HepG2 (cell line): Measurements from ENCODE around the gene MKRN1. TPM values are rescaled to one million over a fixed set of nuclear protein-coding genes. Genes with fewer than 3 reads are reported as not detected.
"Not testable (repeated sequence)": the region's sequence is repeated elsewhere in the genome, so short reads cannot be mapped to it uniquely, and the experiment has no call there.

Experiments used
- ATAC-seq: fragments of 200-7000 bp; cut with Tn5 transposase; 3 replicates; pipeline ENCODE4 v1.9.1; 2020; ENCODE audit warnings: mild to moderate bottlenecking, moderate library complexity
- BruUV-seq: library from RNA; stranded (reverse); fragments of 400-500 nt; replicated peaks from 2 replicates; lab custom pipeline; 2021; lab: Mats Ljungman, UMichigan
- CTCF ChIA-PET: fragments of 300-600 bp; formaldehyde crosslinking; extraction: SDS; loops from one replicate; lab custom pipeline; 2021; ENCODE audit warnings: low total read pairs, inconsistent platforms, low intra/inter-chr PET ratio; lab: Yijun Ruan, JAX
- POLR2A ChIA-PET: fragments of 350-600 bp; sonication (Branson Sonifier 250); formaldehyde crosslinking; loops from one replicate; lab custom pipeline; 2020; ENCODE audit warnings: antibody characterized with exemption, inconsistent platforms; lab: Yijun Ruan, JAX
- DNase-seq: peaks from one replicate; pipeline ENCODE4 v3.0.0-alpha.2; 2015; ENCODE audit warnings: low spot score
- FAIRE-seq: peaks from 3 replicates; lab custom pipeline; 2011; peaks lifted over from hg19 to GRCh38; lab: Jason Lieb, UNC
- H2AFZ ChIP-seq: one replicate; pipeline ENCODE4 v1.6.1; 2011; ENCODE audit warnings: low read length, inconsistent platforms
- H3K27ac ChIP-seq: fragments of 300-600 bp; 3 replicates; pipeline ENCODE4 v1.8.0; 2011; ENCODE audit warnings: mixed run types, mild to moderate bottlenecking, mixed read lengths, low read length, inconsistent platforms; ENCODE audit not compliant: insufficient read depth; ENCODE audit errors: extremely low read length
- H3K27me3 ChIP-seq, 2 experiments: fragments of 200-600 bp in 1 of 2; 2 replicates in 1 of 2; 3 replicates in 1 of 2; pipeline versions ENCODE4 v1.6.0 to v1.8.0; 2011; ENCODE audit warnings: low read length in 2 of 2, mild to moderate bottlenecking in 2 of 2, moderate library complexity in 2 of 2, inconsistent platforms in 1 of 2; ENCODE audit not compliant: insufficient read depth in 2 of 2, control insufficient read depth in 1 of 2
- H3K36me3 ChIP-seq, 2 experiments: fragments of 200-600 bp in 1 of 2; replicated peaks in 1 of 2; 2 replicates in 1 of 2; 3 replicates in 1 of 2; pipeline versions ENCODE4 v1.5.1 to v1.8.0; 2011; ENCODE audit warnings: low read length in 2 of 2, inconsistent platforms in 1 of 2; ENCODE audit not compliant: insufficient read depth in 2 of 2, control insufficient read depth in 1 of 2
- H3K4me1 ChIP-seq: 2 replicates; pipeline ENCODE4 v1.5.1; 2012; ENCODE audit warnings: low read length, inconsistent platforms; ENCODE audit not compliant: insufficient read depth
- H3K4me2 ChIP-seq: 2 replicates; pipeline ENCODE4 v1.6.0; 2011; ENCODE audit warnings: low read depth, low read length, inconsistent platforms
- H3K4me3 ChIP-seq, 3 experiments: fragments of 200-600 bp in 1 of 3; sonication (generic), shearing (Covaris generic) in 1 of 3; replicated peaks in 1 of 3; 2 replicates each; pipeline ENCODE4 v1.5.1; 2011 to 2016; ENCODE audit warnings: low read length in 3 of 3, inconsistent platforms in 2 of 3, low read depth in 2 of 3, mild to moderate bottlenecking in 2 of 3, control low read depth in 1 of 3, mixed read lengths in 1 of 3; ENCODE audit not compliant: insufficient read depth in 1 of 3
- H3K79me2 ChIP-seq: one replicate; pipeline ENCODE4 v1.6.1; 2011; ENCODE audit warnings: low read length, inconsistent platforms; ENCODE audit not compliant: insufficient read depth
- H3K9ac ChIP-seq: 2 replicates; pipeline ENCODE4 v1.6.0; 2011; ENCODE audit warnings: mild to moderate bottlenecking, low read depth, low read length, inconsistent platforms; ENCODE audit not compliant: insufficient read depth
- H3K9me3 ChIP-seq: 2 replicates; pipeline ENCODE4 v1.5.1; 2012; ENCODE audit warnings: mild to moderate bottlenecking, low read length
- H4K20me1 ChIP-seq: 2 replicates; pipeline ENCODE4 v1.6.0; 2011; ENCODE audit warnings: inconsistent platforms, mild to moderate bottlenecking, low read length, moderate library complexity; ENCODE audit not compliant: insufficient read depth
- BORCS8-MEF2B ChIP-seq: sonication (generic); formaldehyde crosslinking; IDR thresholded peaks from 2 replicates; pipeline ENCODE4 v1.8.0; 2022; ENCODE audit warnings: mild to moderate bottlenecking, missing genetic modification reagents
- GTF2F1 ChIP-seq: fragments of 150-350 bp; IDR thresholded peaks from 2 replicates; pipeline ENCODE4 v1.6.1; 2014; ENCODE audit warnings: low read length
- HIVEP1 ChIP-seq: sonication (generic); formaldehyde crosslinking; IDR thresholded peaks from 2 replicates; pipeline ENCODE4 v1.4.0; 2020; ENCODE audit warnings: mild to moderate bottlenecking, missing genetic modification reagents
- HMG20A ChIP-seq: IDR thresholded peaks from 2 replicates; pipeline ENCODE4 v1.6.1; 2016; ENCODE audit warnings: borderline replicate concordance
- HNRNPK ChIP-seq: fragments of 200-400 bp; formaldehyde crosslinking; IDR thresholded peaks from 2 replicates; pipeline ENCODE4 v1.6.1; 2018; ENCODE audit warnings: low read length, low read depth, moderate library complexity, mild to moderate bottlenecking; ENCODE audit not compliant: poor library complexity, severe bottlenecking
- KDM3A ChIP-seq: IDR thresholded peaks from 2 replicates; pipeline ENCODE4 v1.6.1; 2018; ENCODE audit warnings: low read depth, missing compliant biosample characterization
- MLLT10 ChIP-seq: sonication (generic); formaldehyde crosslinking; IDR thresholded peaks from 2 replicates; pipeline ENCODE4 v1.4.0; 2020; ENCODE audit warnings: missing genetic modification reagents
- SMAD9 ChIP-seq: sonication (generic); formaldehyde crosslinking; IDR thresholded peaks from 2 replicates; pipeline ENCODE4 v1.5.1; 2020; ENCODE audit warnings: mild to moderate bottlenecking, missing genetic modification reagents
- ZBTB38 ChIP-seq: sonication (generic); formaldehyde crosslinking; IDR thresholded peaks from 2 replicates; pipeline ENCODE4 v1.5.1; 2020; ENCODE audit warnings: mild to moderate bottlenecking, missing genetic modification reagents
- ZMAT3 ChIP-seq: sonication (generic); formaldehyde crosslinking; conservative IDR thresholded peaks from 2 replicates; pipeline ENCODE4 v1.7.0; 2021; ENCODE audit warnings: missing genetic modification reagents
- ZNF253 ChIP-seq: sonication (generic); formaldehyde crosslinking; IDR thresholded peaks from 2 replicates; pipeline ENCODE4 v1.8.0; 2022; ENCODE audit warnings: mild to moderate bottlenecking, missing genetic modification reagents, borderline replicate concordance
- ZNF782 ChIP-seq: sonication (generic); formaldehyde crosslinking; IDR thresholded peaks from 2 replicates; pipeline ENCODE4 v1.4.0; 2020; ENCODE audit warnings: missing genetic modification reagents, mild to moderate bottlenecking, borderline replicate concordance
- WGBS: methylation state at CpG from one replicate; pipeline ENCODE4 v1.1.6; 2017; ENCODE audit warnings: low lambda C conversion rate; 5-methylcytosine and 5-hydroxymethylcytosine counted together
- in situ Hi-C: cut with HindIII; loops from 2 replicates; pipeline ENCODE4 v1.10.0; 2017; ENCODE audit warnings: low pct_unique_long_range_greater_than_20kb; ENCODE audit not compliant: extremely low pct_ligation_motif_present
- intact Hi-C: fragments of 100-400 bp; cut with micrococcal nuclease; formaldehyde crosslinking; loops from one replicate; pipeline ENCODE4 v1.10.0; 2022; ENCODE audit not compliant: unreplicated experiment
- polyA plus RNA-seq, 8 experiments: library from polyadenylated mRNA; depleted of rRNA in 3 of 8; stranded (reverse) in 7 of 8; unstranded in 1 of 8; fragments of >200 nt; fragmentation: Illumina TruSeq in 4 of 8; extraction: Trizol in 4 of 8; gene quantifications; 2 replicates each; pipeline versions ENCODE4 v1.2.1 to v1.2.3, GENCODE V29; 2011 to 2016; ENCODE audit warnings: low read depth in 4 of 8, missing spikeins in 1 of 8, mixed read lengths in 1 of 8; ENCODE audit not compliant: insufficient read depth in 1 of 8
- total RNA-seq, 5 experiments: library from RNA; depleted of rRNA; stranded (reverse); fragments of >200 nt; fragmentation: Illumina TruSeq; extraction: Trizol; gene quantifications; 2 replicates each; pipeline ENCODE4 v1.2.3, GENCODE V29; 2016; ENCODE audit warnings: low read depth in 1 of 5
- TF ChIP-seq, protein P1 (sequence below): sonication (generic); formaldehyde crosslinking; IDR thresholded peaks from 2 replicates; pipeline ENCODE4 v1.9.0; 2022; ENCODE audit warnings: missing genetic modification reagents, mild to moderate bottlenecking, borderline replicate concordance
- TF ChIP-seq, protein P2 (sequence below): sonication (generic); formaldehyde crosslinking; IDR thresholded peaks from 2 replicates; pipeline ENCODE4 v1.4.0; 2020; ENCODE audit warnings: missing genetic modification reagents, borderline replicate concordance
- TF ChIP-seq, protein P3 (sequence below): sonication (generic); formaldehyde crosslinking; conservative IDR thresholded peaks from 2 replicates; pipeline ENCODE4 v1.8.0; 2022; ENCODE audit warnings: low read depth, missing genetic modification reagents

The MKRN1 gene
- total and polyA plus RNA-seq, 2 of the 13 experiments (the other 11 are each of a cell fraction or from before 2014, with no cell fraction given) = 28.5 to 32.8 TPM

DNA sequence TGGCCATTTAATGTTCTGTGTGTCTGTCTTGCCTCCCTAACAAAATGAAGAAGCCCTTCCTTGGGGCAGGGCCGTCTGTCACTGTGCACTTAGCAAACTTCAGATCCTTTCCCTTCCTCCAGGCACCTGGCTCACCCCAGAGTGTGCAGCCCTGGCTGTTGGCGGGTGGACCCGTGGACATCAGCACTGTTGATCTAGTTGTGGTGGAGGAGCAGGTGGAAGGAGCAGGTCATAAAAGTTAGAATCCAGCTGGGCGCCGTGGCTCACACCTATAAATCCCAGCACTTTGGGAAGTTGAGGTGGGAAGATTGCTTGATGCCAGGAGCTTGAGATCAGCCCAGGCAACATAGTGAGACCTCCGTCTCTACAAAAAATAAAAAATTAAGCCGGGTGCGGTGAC, 62.7 kb downstream of the MKRN1 start:
- intact Hi-C loops = no loop called here
- no peak overlapping the region for H3K4me3 ChIP-seq
- H3K27ac ChIP-seq = no peak overlapping the region
- no peaks in the 10 kb centered on the region; a peak in 1 of 5 replicates for H3K27me3 ChIP-seq
- H3K9me3 ChIP-seq = no peaks in the 10 kb centered on the region
- H3K79me2 ChIP-seq = no peaks in the 10 kb centered on the region
- TF ChIP-seq ZNF253 (CRISPR knock-in tag) = no peak
- TF ChIP-seq SMAD9 (CRISPR knock-in tag) = no peak
- TF ChIP-seq, protein P1, sequence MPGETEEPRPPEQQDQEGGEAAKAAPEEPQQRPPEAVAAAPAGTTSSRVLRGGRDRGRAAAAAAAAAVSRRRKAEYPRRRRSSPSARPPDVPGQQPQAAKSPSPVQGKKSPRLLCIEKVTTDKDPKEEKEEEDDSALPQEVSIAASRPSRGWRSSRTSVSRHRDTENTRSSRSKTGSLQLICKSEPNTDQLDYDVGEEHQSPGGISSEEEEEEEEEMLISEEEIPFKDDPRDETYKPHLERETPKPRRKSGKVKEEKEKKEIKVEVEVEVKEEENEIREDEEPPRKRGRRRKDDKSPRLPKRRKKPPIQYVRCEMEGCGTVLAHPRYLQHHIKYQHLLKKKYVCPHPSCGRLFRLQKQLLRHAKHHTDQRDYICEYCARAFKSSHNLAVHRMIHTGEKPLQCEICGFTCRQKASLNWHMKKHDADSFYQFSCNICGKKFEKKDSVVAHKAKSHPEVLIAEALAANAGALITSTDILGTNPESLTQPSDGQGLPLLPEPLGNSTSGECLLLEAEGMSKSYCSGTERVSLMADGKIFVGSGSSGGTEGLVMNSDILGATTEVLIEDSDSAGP (CRISPR knock-in tag) = no peak
- no peak for TF ChIP-seq MLLT10 (CRISPR knock-in tag)
- no peak for TF ChIP-seq HNRNPK
- TF ChIP-seq, protein P2, sequence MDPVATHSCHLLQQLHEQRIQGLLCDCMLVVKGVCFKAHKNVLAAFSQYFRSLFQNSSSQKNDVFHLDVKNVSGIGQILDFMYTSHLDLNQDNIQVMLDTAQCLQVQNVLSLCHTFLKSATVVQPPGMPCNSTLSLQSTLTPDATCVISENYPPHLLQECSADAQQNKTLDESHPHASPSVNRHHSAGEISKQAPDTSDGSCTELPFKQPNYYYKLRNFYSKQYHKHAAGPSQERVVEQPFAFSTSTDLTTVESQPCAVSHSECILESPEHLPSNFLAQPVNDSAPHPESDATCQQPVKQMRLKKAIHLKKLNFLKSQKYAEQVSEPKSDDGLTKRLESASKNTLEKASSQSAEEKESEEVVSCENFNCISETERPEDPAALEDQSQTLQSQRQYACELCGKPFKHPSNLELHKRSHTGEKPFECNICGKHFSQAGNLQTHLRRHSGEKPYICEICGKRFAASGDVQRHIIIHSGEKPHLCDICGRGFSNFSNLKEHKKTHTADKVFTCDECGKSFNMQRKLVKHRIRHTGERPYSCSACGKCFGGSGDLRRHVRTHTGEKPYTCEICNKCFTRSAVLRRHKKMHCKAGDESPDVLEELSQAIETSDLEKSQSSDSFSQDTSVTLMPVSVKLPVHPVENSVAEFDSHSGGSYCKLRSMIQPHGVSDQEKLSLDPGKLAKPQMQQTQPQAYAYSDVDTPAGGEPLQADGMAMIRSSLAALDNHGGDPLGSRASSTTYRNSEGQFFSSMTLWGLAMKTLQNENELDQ = no peak
- no peak for TF ChIP-seq GTF2F1
- no peak for TF ChIP-seq ZNF782
- TF ChIP-seq HMG20A (CRISPR knock-in tag) = no peak
- TF ChIP-seq BORCS8-MEF2B (CRISPR knock-in tag) = no peak
- TF ChIP-seq ZBTB38 = no peak
- no peak for TF ChIP-seq HIVEP1 (CRISPR knock-in tag)
- TF ChIP-seq KDM3A (CRISPR knock-in tag) = no peak
- TF ChIP-seq, protein P3, sequence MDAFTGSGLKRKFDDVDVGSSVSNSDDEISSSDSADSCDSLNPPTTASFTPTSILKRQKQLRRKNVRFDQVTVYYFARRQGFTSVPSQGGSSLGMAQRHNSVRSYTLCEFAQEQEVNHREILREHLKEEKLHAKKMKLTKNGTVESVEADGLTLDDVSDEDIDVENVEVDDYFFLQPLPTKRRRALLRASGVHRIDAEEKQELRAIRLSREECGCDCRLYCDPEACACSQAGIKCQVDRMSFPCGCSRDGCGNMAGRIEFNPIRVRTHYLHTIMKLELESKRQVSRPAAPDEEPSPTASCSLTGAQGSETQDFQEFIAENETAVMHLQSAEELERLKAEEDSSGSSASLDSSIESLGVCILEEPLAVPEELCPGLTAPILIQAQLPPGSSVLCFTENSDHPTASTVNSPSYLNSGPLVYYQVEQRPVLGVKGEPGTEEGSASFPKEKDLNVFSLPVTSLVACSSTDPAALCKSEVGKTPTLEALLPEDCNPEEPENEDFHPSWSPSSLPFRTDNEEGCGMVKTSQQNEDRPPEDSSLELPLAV = no peak
- TF ChIP-seq ZMAT3 = no peak
- H3K9ac ChIP-seq = no peak overlapping the region
- BruUV-seq = no TSS peak
- CTCF ChIA-PET = no interaction called here
- FAIRE-seq (no peak), ATAC-seq (peak; percentile 62), DNase-seq (no peak)
- H3K4me1 ChIP-seq = no peaks in the 10 kb centered on the region
- no peaks in the 10 kb centered on the region for H4K20me1 ChIP-seq
- H2AFZ ChIP-seq = no peak overlapping the region
- 34% methylated on average over 5 of the region's 8 CpGs for WGBS
- no peak overlapping the region for H3K4me2 ChIP-seq
- in situ Hi-C loops = no loop called here
- POLR2A ChIA-PET = no interaction called here
- H3K36me3 ChIP-seq = no peaks in the 10 kb centered on the region

GRCh38 chr7:140415816-140416215, 63.5 kb downstream of the MKRN1 start:
- H3K9me3 ChIP-seq, CTCF ChIA-PET: not testable (repeated sequence)
- 75% methylated on average over 9 of the region's 9 CpGs for WGBS

More at GRCh38 chr7:140415816-140416215, 63.5 kb downstream of the MKRN1 start:
- H3K27me3 ChIP-seq, H3K79me2 ChIP-seq, H4K20me1 ChIP-seq, in situ Hi-C loops, ATAC-seq, H3K9ac ChIP-seq, H3K27ac ChIP-seq, H2AFZ ChIP-seq, FAIRE-seq, POLR2A ChIA-PET, H3K4me3 ChIP-seq, H3K4me2 ChIP-seq, DNase-seq, BruUV-seq, intact Hi-C loops, H3K4me1 ChIP-seq, H3K36me3 ChIP-seq: not testable (repeated sequence)
